Thyroid gland (tissue), 4 donors: ENCODE results near the gene ABLIM1. TPM values are rescaled to one million over a fixed set of nuclear protein-coding genes. Genes with fewer than 3 reads are reported as not detected.

Experiments used
- DNase-seq, 2 donors: peaks; one replicate each; pipeline ENCODE4 v3.0.0-alpha.2; 2019
- H3K27ac ChIP-seq, 3 donors: fragments of 200-600 bp; sonication (generic); 1 replicate in 2 of 3; 2 replicates in 1 of 3; pipeline ENCODE4 v1.5.1; 2016 to 2019; ENCODE audit warnings: mild to moderate bottlenecking in 1 of 3, moderate library complexity in 1 of 3
- H3K27me3 ChIP-seq: fragments of 200-600 bp; sonication (generic); one replicate; pipeline ENCODE4 v1.5.1; 2019
- H3K36me3 ChIP-seq, 2 donors: fragments of 200-600 bp; sonication (generic); one replicate each; pipeline ENCODE4 v1.5.1; 2016 to 2019
- H3K4me1 ChIP-seq, 2 donors: fragments of 200-600 bp; sonication (generic); one replicate each; pipeline ENCODE4 v1.5.1; 2017 to 2019
- H3K4me3 ChIP-seq, 3 donors: fragments of 200-600 bp; sonication (generic); replicated peaks in 1 of 3; 1 replicate in 2 of 3; 2 replicates in 1 of 3; pipeline ENCODE4 v1.5.1; 2016; ENCODE audit warnings: mild to moderate bottlenecking in 1 of 3
- H3K9me3 ChIP-seq: fragments of 200-600 bp; sonication (generic); one replicate; pipeline ENCODE4 v1.5.1; 2017
- POLR2A ChIP-seq, 2 donors: fragments of 450-650 bp; IDR thresholded peaks; one replicate each; pipeline ENCODE4 v1.6.1; 2017; ENCODE audit warnings: antibody characterized with exemption in 2 of 2, mild to moderate bottlenecking in 2 of 2, moderate library complexity in 1 of 2
- WGBS, 2 donors: methylation state at CpG; one replicate each; pipeline ENCODE4 v1.1.5; 2017; 5-methylcytosine and 5-hydroxymethylcytosine counted together
- intact Hi-C: fragments of 100-400 bp; cut with DNase I; formaldehyde crosslinking; loops from one replicate; pipeline ENCODE4 v1.15.1; 2023
- total RNA-seq, 4 donors: library from RNA; depleted of rRNA; stranded (reverse); fragments of >200 nt; gene quantifications; one replicate each; pipeline ENCODE4 v1.2.3, GENCODE V29; 2016
- TF ChIP-seq, protein P1 (sequence below), 6 experiments: fragments of 200-600 bp in 3 of 6; fragments of 450-650 bp in 3 of 6; sonication (generic) in 3 of 6; IDR thresholded peaks; one replicate each; pipeline ENCODE4 v1.5.1; 2016 to 2019; ENCODE audit warnings: antibody characterized with exemption in 6 of 6, mild to moderate bottlenecking in 2 of 6, inconsistent platforms in 1 of 6, moderate library complexity in 1 of 6

ABLIM1 gene
- total RNA-seq, 4 donors from 2014 or later = 225 to 404 (median 382) TPM

DNA sequence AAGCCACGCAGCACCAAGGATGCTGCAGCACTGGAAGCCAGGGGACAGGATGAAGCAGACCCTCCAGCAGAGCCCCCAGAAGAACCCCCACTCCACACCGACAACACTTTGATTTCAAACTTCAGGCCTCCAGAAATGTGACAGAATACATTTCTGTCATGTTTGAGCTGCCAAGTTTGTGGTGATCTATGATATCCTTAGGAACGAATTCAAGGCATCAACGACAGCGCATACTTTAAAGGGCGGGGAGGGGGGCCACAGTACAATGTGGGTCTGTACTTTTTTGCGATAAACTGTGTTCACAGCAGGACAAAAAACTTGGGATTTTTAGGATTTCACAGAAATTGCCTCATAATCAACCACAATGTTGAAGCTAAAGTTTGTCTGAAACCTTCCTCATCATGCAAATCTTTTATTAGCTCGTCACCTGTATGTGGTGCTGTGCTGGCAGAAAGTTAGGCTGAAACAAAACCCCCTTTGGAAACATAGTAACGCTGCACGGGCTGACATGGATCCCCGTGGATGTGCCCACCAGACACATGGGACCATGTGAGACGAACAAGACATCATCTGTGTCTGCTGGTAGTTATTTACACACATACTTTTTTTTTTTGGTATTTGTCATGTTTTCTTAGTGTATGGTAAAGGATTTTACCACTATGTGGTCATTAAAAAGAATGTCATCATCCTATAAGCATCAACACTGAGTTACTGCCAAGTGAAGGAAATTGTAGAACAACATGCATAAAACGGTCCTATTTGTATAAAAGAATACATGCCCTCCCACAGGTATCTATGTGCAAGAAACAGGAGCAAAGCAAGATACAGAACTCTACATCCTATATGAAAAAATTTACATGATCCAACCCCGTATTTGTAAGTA, 140.5 kb downstream of the ABLIM1 start:
- no peak overlapping the region for H3K4me3 ChIP-seq
- no peaks in the 10 kb centered on the region for H3K9me3 ChIP-seq
- peaks cover 70 to 95% of the 10 kb centered on the region in 2 donors for H3K4me1 ChIP-seq
- H3K36me3 ChIP-seq = no peaks in the 10 kb centered on the region
- 94% methylated on average over 14 of the region's 14 CpGs for WGBS, 2 donors
- no peak for DNase-seq
- intact Hi-C loops = no loop called here
- H3K27ac ChIP-seq = peak overlapping the region; percentile 74 to 91 (median 78)
- no peaks in the 10 kb centered on the region for H3K27me3 ChIP-seq
- TF ChIP-seq, protein P1, sequence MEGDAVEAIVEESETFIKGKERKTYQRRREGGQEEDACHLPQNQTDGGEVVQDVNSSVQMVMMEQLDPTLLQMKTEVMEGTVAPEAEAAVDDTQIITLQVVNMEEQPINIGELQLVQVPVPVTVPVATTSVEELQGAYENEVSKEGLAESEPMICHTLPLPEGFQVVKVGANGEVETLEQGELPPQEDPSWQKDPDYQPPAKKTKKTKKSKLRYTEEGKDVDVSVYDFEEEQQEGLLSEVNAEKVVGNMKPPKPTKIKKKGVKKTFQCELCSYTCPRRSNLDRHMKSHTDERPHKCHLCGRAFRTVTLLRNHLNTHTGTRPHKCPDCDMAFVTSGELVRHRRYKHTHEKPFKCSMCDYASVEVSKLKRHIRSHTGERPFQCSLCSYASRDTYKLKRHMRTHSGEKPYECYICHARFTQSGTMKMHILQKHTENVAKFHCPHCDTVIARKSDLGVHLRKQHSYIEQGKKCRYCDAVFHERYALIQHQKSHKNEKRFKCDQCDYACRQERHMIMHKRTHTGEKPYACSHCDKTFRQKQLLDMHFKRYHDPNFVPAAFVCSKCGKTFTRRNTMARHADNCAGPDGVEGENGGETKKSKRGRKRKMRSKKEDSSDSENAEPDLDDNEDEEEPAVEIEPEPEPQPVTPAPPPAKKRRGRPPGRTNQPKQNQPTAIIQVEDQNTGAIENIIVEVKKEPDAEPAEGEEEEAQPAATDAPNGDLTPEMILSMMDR (IDR thresholded peaks at IDR 0.05) = no peak
- TF ChIP-seq POLR2A (IDR thresholded peaks at IDR 0.05) = no peak

DNA sequence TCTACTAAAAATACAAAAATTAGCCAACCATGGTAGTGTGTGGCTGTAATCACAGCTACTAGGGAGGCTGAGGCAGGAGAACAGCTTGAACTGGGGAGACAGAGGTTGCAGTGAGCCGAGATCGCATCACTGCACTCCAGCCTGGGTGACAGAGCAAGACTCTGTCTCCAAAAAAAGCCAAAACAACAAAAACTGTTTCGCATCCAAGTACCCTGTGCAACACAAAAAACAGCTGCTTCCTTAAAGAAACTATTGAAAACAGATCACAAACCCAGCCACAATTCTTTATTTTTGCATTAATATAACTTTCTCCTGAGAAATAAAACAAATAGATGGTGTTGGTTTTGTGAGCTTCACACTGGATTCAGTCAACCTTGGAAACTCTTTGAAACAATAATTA, 141.7 kb downstream of the ABLIM1 start:
- Histone ChIP-seq H3K36me3 (no peaks in the 10 kb centered on the region), H3K4me3 (no peak overlapping the region), H3K4me1 (peaks cover 62 to 83% of the 10 kb centered on the region in 2 donors), H3K9me3 (no peaks in the 10 kb centered on the region), H3K27ac (peak overlapping the region; percentile 74 to 91 (median 78)), H3K27me3 (no peaks in the 10 kb centered on the region)
- TF ChIP-seq, protein P1 (IDR thresholded peaks at IDR 0.05) = no peak
- intact Hi-C loops = no loop called here
- 63 to 69% methylated on average over 3 of the region's 3 CpGs for WGBS, 2 donors
- peak in 1 of 2 donors; percentile 32 for DNase-seq

DNA sequence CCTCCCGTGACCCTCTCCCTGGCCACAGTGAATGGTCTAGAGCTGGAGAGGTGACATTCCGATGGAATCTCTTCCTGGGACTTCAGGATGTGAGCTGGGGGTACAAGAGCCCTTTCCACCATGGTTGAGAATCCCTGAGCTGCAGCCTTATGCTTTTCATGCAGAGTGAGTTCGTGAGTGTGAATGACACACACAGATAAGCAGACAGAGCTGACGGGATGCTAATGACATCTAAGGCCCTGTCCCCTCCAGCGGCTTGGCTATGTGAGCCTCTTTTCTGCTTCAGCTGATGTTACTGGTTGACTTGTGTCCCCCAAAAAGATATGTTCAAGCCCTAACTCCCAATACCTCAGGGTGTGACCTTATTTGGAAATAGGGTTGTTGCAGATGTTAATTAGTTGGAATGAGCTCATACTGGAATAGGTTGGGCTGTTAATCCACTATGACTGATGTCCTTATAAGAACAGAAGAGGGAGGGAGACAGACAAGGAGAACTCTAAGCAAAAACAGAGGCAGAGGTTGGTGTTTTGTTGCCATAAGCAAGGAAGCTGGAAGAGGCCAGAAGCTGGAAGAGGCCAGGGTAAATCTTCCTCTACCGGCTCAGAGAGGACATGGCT, 142.7 kb downstream of the ABLIM1 start:
- peak overlapping the region; percentile 74 to 91 (median 78) for H3K27ac ChIP-seq
- H3K4me1 ChIP-seq = peaks cover 61 to 75% of the 10 kb centered on the region in 2 donors
- no peak overlapping the region for H3K4me3 ChIP-seq
- no peaks in the 10 kb centered on the region for H3K27me3 ChIP-seq
- H3K9me3 ChIP-seq = no peaks in the 10 kb centered on the region
- intact Hi-C loops = no loop called here
- H3K36me3 ChIP-seq = no peaks in the 10 kb centered on the region
- TF ChIP-seq, protein P1 (IDR thresholded peaks at IDR 0.05) = no peak
- TF ChIP-seq POLR2A (IDR thresholded peaks at IDR 0.05) = no peak
- DNase-seq = no peak
- WGBS, 2 donors = 91 to 95% methylated on average over 6 of the region's 6 CpGs

DNA sequence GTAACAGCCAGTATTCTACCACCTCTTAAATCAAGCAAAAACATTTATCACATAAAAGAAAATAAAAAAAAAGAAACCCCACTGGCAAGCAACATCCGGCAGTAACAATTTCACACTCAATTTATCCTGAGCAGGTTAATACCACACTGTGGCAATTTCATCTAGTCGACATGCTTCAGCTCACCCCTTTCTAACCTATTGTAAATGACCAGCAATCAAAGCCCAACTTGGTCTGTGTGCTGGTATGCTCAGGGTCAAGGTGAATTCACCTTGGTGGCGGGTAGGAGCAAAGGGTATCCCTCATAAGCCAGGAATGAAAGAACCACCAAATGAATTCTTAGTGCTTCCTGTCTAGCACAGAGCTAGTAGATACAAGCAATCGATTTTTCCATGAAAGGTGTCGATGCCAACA, 144.7 kb downstream of the ABLIM1 start:
- peak overlapping the region; percentile 24 to 91 (median 74) for H3K27ac ChIP-seq
- H3K4me3 ChIP-seq = no peak overlapping the region
- intact Hi-C loops = no loop called here
- H3K36me3 ChIP-seq = no peaks in the 10 kb centered on the region
- H3K4me1 ChIP-seq = peaks cover 58 to 69% of the 10 kb centered on the region in 2 donors
- DNase-seq = no peak
- H3K9me3 ChIP-seq = no peaks in the 10 kb centered on the region
- no peaks in the 10 kb centered on the region for H3K27me3 ChIP-seq
- TF ChIP-seq, protein P1 (IDR thresholded peaks at IDR 0.05) = no peak
- no peak for TF ChIP-seq POLR2A (IDR thresholded peaks at IDR 0.05)
- 80 to 83% methylated on average over 5 of the region's 5 CpGs for WGBS, 2 donors

DNA sequence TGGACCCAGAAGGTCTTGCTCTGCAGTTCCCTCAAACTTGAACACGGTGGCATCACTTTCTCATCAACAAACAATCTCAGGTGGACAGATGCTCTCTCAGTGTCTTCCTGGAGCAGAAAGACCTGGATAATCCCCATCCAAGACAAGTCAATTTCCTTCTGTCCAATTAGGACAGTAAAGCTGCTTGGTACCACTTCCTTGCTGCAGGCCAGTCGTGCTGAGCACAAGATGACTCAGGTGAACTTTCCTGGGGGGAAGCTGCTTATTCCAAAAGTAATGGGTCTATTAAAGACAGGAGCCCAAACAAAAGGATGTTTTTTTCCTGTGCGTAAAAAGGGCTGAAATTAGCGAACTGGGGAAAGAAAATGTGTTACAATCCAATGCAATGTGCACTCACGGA, 146.2 kb downstream of the ABLIM1 start:
- no peaks in the 10 kb centered on the region for H3K27me3 ChIP-seq
- H3K4me1 ChIP-seq = peaks cover 62 to 69% of the 10 kb centered on the region in 2 donors
- no peak for DNase-seq
- intact Hi-C loops = no loop called here
- H3K9me3 ChIP-seq = no peaks in the 10 kb centered on the region
- no peak overlapping the region for H3K4me3 ChIP-seq
- TF ChIP-seq, protein P1 (IDR thresholded peaks at IDR 0.05) = no peak
- no peak for TF ChIP-seq POLR2A (IDR thresholded peaks at IDR 0.05)
- 94 to 96% methylated on average over 5 of the region's 5 CpGs for WGBS, 2 donors
- H3K27ac ChIP-seq = no peak overlapping the region
- H3K36me3 ChIP-seq = no peaks in the 10 kb centered on the region
